CD4-positive, alpha-beta T cell treated with Interleukin-17A for 1 hour (primary cell): ENCODE results near the gene SF3B6.
A peak's percentile ranks its signal among the peaks of the same experiment; 100 is the strongest.
"Not testable (repeated sequence)": the region's sequence is repeated elsewhere in the genome, so short reads cannot be mapped to it uniquely, and the experiment has no call there.

Source experiments
- DNase-seq: peaks from one replicate; pipeline ENCODE4 v3.0.0-alpha.2; 2020

The SF3B6 gene

GRCh38 chr2:24050041-24050979 is 25.8 kb downstream of the SF3B6 start:
- peak; percentile 8 for DNase-seq

GRCh38 chr2:24049485-24050021 is 26.6 kb downstream of the SF3B6 start, which contains the start of gene FKBP1B:
Gene FKBP1B (plus strand): TSS chr2:24049741. CDS start chr2:24049850, 109 bp downstream.
- DNase-seq: peak; percentile 66

- no peak for DNase-seq
Measured at GRCh38 chr2:24048769-24049484, 27.2 kb downstream of the SF3B6 start.

- DNase-seq: no peak
Measured at GRCh38 chr2:24047703-24048033, 28.5 kb downstream of the SF3B6 start.

GRCh38 chr2:24046930-24047702 is 29.0 kb downstream of the SF3B6 start, which contains the start of gene WDCP:
Gene WDCP (minus strand): TSS chr2:24047391. CDS start chr2:24039494, 7,897 bp downstream.
- peak; percentile 97 for DNase-seq

- DNase-seq: no peak
Measured at GRCh38 chr2:24046599-24046929, 29.6 kb downstream of the SF3B6 start.

- DNase-seq: no peak
Measured at GRCh38 chr2:24045511-24046508, 30.3 kb downstream of the SF3B6 start.

GRCh38 chr2:24043133-24043532 is 33.0 kb downstream of the SF3B6 start:
- DNase-seq: not testable (repeated sequence)

GRCh38 chr2:24040511-24040910 is 35.6 kb downstream of the SF3B6 start:
- DNase-seq: no peak

GRCh38 chr2:24038786-24039499 is 37.2 kb downstream of the SF3B6 start:
- DNase-seq: no peak

GRCh38 chr2:24026233-24026632 is 49.9 kb downstream of the SF3B6 start:
- no peak for DNase-seq

GRCh38 chr2:24024996-24025663 is 51.0 kb downstream of the SF3B6 start:
- no peak for DNase-seq

GRCh38 chr2:24024018-24024417 is 52.1 kb downstream of the SF3B6 start:
- no peak for DNase-seq

GRCh38 chr2:24022975-24023575 is 53.1 kb downstream of the SF3B6 start:
- DNase-seq: no peak

GRCh38 chr2:24022324-24022974 is 53.7 kb downstream of the SF3B6 start:
- DNase-seq: no peak

- DNase-seq: peak; percentile 4
Measured at GRCh38 chr2:24021122-24021998, 54.8 kb downstream of the SF3B6 start.

- no peak for DNase-seq
Measured at GRCh38 chr2:24020244-24020643, 55.9 kb downstream of the SF3B6 start.

- DNase-seq: no peak
Measured at GRCh38 chr2:24019729-24020128, 56.4 kb downstream of the SF3B6 start.
